ENCODE measurements around the gene ABCF3.
"Not testable (repeated sequence)": the region's sequence is repeated elsewhere in the genome, so short reads cannot be mapped to it uniquely, and the experiment has no call there.

ABCF3 gene

GRCh38 chr3:184145751-184146270, 40.2 kb upstream of the ABCF3 start:
- DNase-seq (ENCODE audit: low read depth) = no peak
- no peak for TF ChIP-seq CTCF (IDR thresholded peaks at IDR 0.05; ENCODE audit: control insufficient read depth, insufficient read depth, low read depth, low read length, missing control alignments)
- no peak overlapping the region for H3K4me3 ChIP-seq (ENCODE audit: control insufficient read depth, low read depth, low read length)

GRCh38 chr3:184148076-184148475, 37.9 kb upstream of the ABCF3 start:
- H3K4me3 ChIP-seq (ENCODE audit: control insufficient read depth, low read depth, low read length) = no peak overlapping the region
- no peak for TF ChIP-seq CTCF (IDR thresholded peaks at IDR 0.05; ENCODE audit: control insufficient read depth, insufficient read depth, low read depth, low read length, missing control alignments)
- DNase-seq (ENCODE audit: low read depth) = no peak

- H3K4me3 ChIP-seq (ENCODE audit: control insufficient read depth, low read depth, low read length) = no peak overlapping the region
- no peak for TF ChIP-seq CTCF (IDR thresholded peaks at IDR 0.05; ENCODE audit: control insufficient read depth, insufficient read depth, low read depth, low read length, missing control alignments)
- DNase-seq (ENCODE audit: low read depth) = no peak
Measured at GRCh38 chr3:184149123-184149522, 36.9 kb upstream of the ABCF3 start.

GRCh38 chr3:184149770-184150169, 36.2 kb upstream of the ABCF3 start:
- not testable (repeated sequence) for DNase-seq (ENCODE audit: low read depth); H3K4me3 ChIP-seq (ENCODE audit: control insufficient read depth, low read depth, low read length)
- TF ChIP-seq CTCF (IDR thresholded peaks at IDR 0.05; ENCODE audit: control insufficient read depth, insufficient read depth, low read depth, low read length, missing control alignments) = peak; percentile 37

GRCh38 chr3:184154885-184155643, 30.9 kb upstream of the ABCF3 start, which contains the start of gene DVL3:
Gene DVL3 (plus strand): TSS chr3:184155377. CDS start chr3:184155636, 259 bp downstream.
- TF ChIP-seq CTCF (IDR thresholded peaks at IDR 0.05; ENCODE audit: control insufficient read depth, insufficient read depth, low read depth, low read length, missing control alignments) = no peak
- DNase-seq (ENCODE audit: low read depth) = no peak
- peak within 1 kb of the TSS; percentile 96 for H3K4me3 ChIP-seq (ENCODE audit: control insufficient read depth, low read depth, low read length)

- DNase-seq (ENCODE audit: low read depth) = no peak
- H3K4me3 ChIP-seq (ENCODE audit: control insufficient read depth, low read depth, low read length) = peak overlapping the region; percentile 96
- no peak for TF ChIP-seq CTCF (IDR thresholded peaks at IDR 0.05; ENCODE audit: control insufficient read depth, insufficient read depth, low read depth, low read length, missing control alignments)
Measured at GRCh38 chr3:184155644-184156521, 30.1 kb upstream of the ABCF3 start.

All from AG09309 (cell line).